NCI-H774 (cell line): ENCODE data around the gene BORCS8.
"Not testable (repeated sequence)": the region's sequence is repeated elsewhere in the genome, so short reads cannot be mapped to it uniquely, and the experiment has no call there.

Experiments
- DNase-seq: peaks from one replicate; lab custom pipeline; 2025; lab: John Stamatoyannopoulos, UW

The BORCS8 gene

GRCh38 chr19:19148504-19148903 lies 43.4 kb downstream of the BORCS8 start:
- not testable (repeated sequence) for DNase-seq

GRCh38 chr19:19147344-19147743 lies 44.6 kb downstream of the BORCS8 start:
- no peak for DNase-seq

- no peak for DNase-seq
These were observed 45.1 kb downstream of the BORCS8 start for GRCh38 chr19:19146865-19147264.

GRCh38 chr19:19145684-19146608 lies 46.0 kb downstream of the BORCS8 start:
- peak; percentile 2 for DNase-seq

- no peak for DNase-seq
These were observed 46.7 kb downstream of the BORCS8 start for GRCh38 chr19:19145281-19145680.

GRCh38 chr19:19142347-19142746 lies 49.6 kb downstream of the BORCS8 start:
- no peak for DNase-seq

GRCh38 chr19:19140476-19140875 lies 51.5 kb downstream of the BORCS8 start:
- no peak for DNase-seq

GRCh38 chr19:19139876-19140229 lies 52.1 kb downstream of the BORCS8 start:
- DNase-seq, result no peak

- DNase-seq, result peak; percentile 95
These were observed 53.6 kb downstream of the BORCS8 start, which contains the start of gene TMEM161A for GRCh38 chr19:19138109-19138981. TMEM161A (minus strand) TSS chr19:19138478; CDS start chr19:19138428, 50 bp downstream.

GRCh38 chr19:19137556-19138108 lies 54.3 kb downstream of the BORCS8 start:
- DNase-seq, result no peak

GRCh38 chr19:19135713-19136112 lies 56.2 kb downstream of the BORCS8 start:
- DNase-seq, result not testable (repeated sequence)

GRCh38 chr19:19134687-19135158 lies 57.2 kb downstream of the BORCS8 start:
- DNase-seq, result peak; percentile 77

- DNase-seq, result no peak
These were observed 58.0 kb downstream of the BORCS8 start for GRCh38 chr19:19133985-19134384.

GRCh38 chr19:19132912-19133311 lies 59.0 kb downstream of the BORCS8 start:
- DNase-seq, result no peak

GRCh38 chr19:19131989-19132388 lies 60.0 kb downstream of the BORCS8 start:
- no peak for DNase-seq
